HUES64 (cell line): ENCODE measurements around the gene SEC31B.
A peak's percentile ranks its signal among the peaks of the same experiment; 100 is the strongest.

ENCODE experiments used
- H3K27ac ChIP-seq: 2 replicates; pipeline ENCODE4 v1.7.0; 2013; ENCODE audit warnings: low read depth, low read length, inconsistent platforms
- H3K27me3 ChIP-seq: 2 replicates; pipeline ENCODE4 v1.6.1; 2013; ENCODE audit warnings: mild to moderate bottlenecking, low read length; ENCODE audit not compliant: insufficient read depth
- H3K36me3 ChIP-seq: 2 replicates; pipeline ENCODE4 v1.6.1; 2013; ENCODE audit warnings: mild to moderate bottlenecking, low read length; ENCODE audit not compliant: insufficient read depth
- H3K4me1 ChIP-seq: 2 replicates; pipeline ENCODE4 v1.6.1; 2013; ENCODE audit warnings: mild to moderate bottlenecking, low read length, moderate library complexity; ENCODE audit not compliant: insufficient read depth
- H3K4me3 ChIP-seq: 2 replicates; pipeline ENCODE4 v1.5.1; 2013; ENCODE audit warnings: mild to moderate bottlenecking, low read length, moderate library complexity
- H3K9ac ChIP-seq: 2 replicates; pipeline ENCODE4 v1.6.1; 2013; ENCODE audit warnings: mild to moderate bottlenecking, low read depth, low read length
- H3K9me3 ChIP-seq: 2 replicates; pipeline ENCODE4 v1.6.1; 2013; ENCODE audit warnings: low read depth, low read length; ENCODE audit not compliant: insufficient read depth
- WGBS: fragments of 150-250, 120-280 bp; methylation state at CpG from one replicate; pipeline ENCODE4 v1.1.7; 2013; ENCODE audit warnings: missing lambda C conversion rate; 5-methylcytosine and 5-hydroxymethylcytosine counted together

SEC31B gene

GRCh38 chr10:100490531-100490930 lies 29.1 kb downstream of the SEC31B start:
- Histone ChIP-seq H3K4me3 (no peak overlapping the region), H3K36me3 (no peaks in the 10 kb centered on the region), H3K9ac (no peak overlapping the region), H3K4me1 (peaks cover 16% of the 10 kb centered on the region), H3K9me3 (no peaks in the 10 kb centered on the region), H3K27me3 (peaks cover 67% of the 10 kb centered on the region), H3K27ac (no peak overlapping the region)
- WGBS = 97% methylated on average over 2 of the region's 2 CpGs

- no peak overlapping the region for H3K27ac ChIP-seq
- H3K27me3 ChIP-seq = peaks cover 75% of the 10 kb centered on the region
- peaks cover 28% of the 10 kb centered on the region for H3K4me1 ChIP-seq
- no peak overlapping the region for H3K9ac ChIP-seq
- no peaks in the 10 kb centered on the region for H3K9me3 ChIP-seq
- no peaks in the 10 kb centered on the region for H3K36me3 ChIP-seq
- 88% methylated on average over 5 of the region's 5 CpGs for WGBS
- no peak overlapping the region for H3K4me3 ChIP-seq
These were observed 30.3 kb downstream of the SEC31B start for GRCh38 chr10:100489396-100489795.

- WGBS = 89% methylated on average over 6 of the region's 6 CpGs
- Histone ChIP-seq H3K9ac (no peak overlapping the region), H3K27me3 (peaks cover 88% of the 10 kb centered on the region), H3K27ac (no peak overlapping the region), H3K36me3 (no peaks in the 10 kb centered on the region), H3K4me3 (no peak overlapping the region), H3K4me1 (peaks cover 40% of the 10 kb centered on the region), H3K9me3 (no peaks in the 10 kb centered on the region)
These were observed 32.1 kb downstream of the SEC31B start for GRCh38 chr10:100487529-100487928.

DNA sequence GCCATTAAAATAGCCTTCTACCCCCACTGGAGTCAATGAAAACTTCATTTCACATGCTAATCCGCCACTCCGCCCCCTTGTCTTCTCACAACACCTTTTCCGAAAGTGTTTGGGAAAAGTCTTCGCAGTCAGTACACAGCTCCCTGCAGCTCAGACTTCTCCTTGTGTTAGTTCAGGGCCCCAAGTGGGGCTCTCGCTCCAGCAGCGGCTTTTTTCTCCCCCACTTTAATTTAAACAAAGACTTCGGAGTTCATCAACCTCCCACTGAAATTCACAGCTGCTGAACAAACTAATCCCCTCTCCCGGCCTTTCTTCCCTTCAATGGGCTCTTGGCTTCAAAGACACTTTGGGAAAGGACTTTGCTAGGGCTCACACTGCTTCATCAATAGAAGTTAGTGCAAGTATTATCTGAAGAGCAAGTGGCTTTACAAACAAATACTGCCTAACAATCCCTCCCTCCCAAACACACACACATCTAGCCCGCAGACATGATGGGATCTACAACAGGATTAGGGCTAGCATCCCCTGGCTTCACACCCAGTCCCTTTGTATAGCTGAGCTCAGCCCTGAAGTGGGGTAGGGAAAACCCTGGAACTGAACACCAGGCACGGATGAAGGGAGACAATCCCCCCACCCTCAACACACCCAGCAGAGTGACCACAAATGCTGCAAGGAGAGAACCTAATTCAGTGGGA lies 33.7 kb downstream of the SEC31B start:
- Histone ChIP-seq H3K27ac (peak overlapping the region; percentile 71; the same call in 1 of the 2 replicates), H3K4me1 (peaks cover 40% of the 10 kb centered on the region), H3K4me3 (peak overlapping the region; percentile 20), H3K36me3 (no peaks in the 10 kb centered on the region), H3K27me3 (peaks cover 93% of the 10 kb centered on the region), H3K9me3 (no peaks in the 10 kb centered on the region), H3K9ac (peak overlapping the region; percentile 2; the same call in 1 of the 2 replicates)
- under 1% methylated on average over 10 of the region's 10 CpGs for WGBS

DNA sequence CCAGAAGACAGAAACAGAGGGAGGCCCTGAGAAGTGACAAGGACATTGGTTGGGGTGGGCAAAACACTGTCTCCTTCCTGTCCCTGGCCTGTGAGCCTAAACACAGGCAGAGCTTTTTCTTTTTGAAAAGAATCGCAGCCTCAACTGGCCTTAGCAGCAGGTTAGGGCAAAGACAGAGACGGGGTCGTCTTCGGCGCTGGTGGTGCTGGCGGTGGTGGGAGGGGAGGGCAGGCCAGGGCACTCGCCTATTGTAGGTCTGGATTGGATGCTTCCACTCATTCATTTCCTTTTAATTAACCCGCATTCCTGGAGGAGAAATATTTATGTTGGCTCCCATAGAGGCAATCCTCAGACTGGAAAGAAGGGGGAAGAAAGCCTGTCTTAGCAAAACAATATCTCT lies 34.3 kb downstream of the SEC31B start:
- H3K36me3 ChIP-seq = no peaks in the 10 kb centered on the region
- H3K9ac ChIP-seq = peak overlapping the region; percentile 4; the same call in 1 of the 2 replicates
- peak overlapping the region; percentile 20 for H3K4me3 ChIP-seq
- H3K4me1 ChIP-seq = peaks cover 40% of the 10 kb centered on the region
- WGBS = 3% methylated on average over 7 of the region's 8 CpGs
- peaks cover 93% of the 10 kb centered on the region for H3K27me3 ChIP-seq
- peak overlapping the region; percentile 71 for H3K27ac ChIP-seq
- no peaks in the 10 kb centered on the region for H3K9me3 ChIP-seq

- H3K4me3 ChIP-seq = no peak overlapping the region
- 81% methylated on average over 5 of the region's 5 CpGs for WGBS
- peaks cover 93% of the 10 kb centered on the region for H3K27me3 ChIP-seq
- peaks cover 40% of the 10 kb centered on the region for H3K4me1 ChIP-seq
- no peak overlapping the region for H3K27ac ChIP-seq
- H3K36me3 ChIP-seq = no peaks in the 10 kb centered on the region
- H3K9me3 ChIP-seq = no peaks in the 10 kb centered on the region
- H3K9ac ChIP-seq = no peak overlapping the region
These were observed 35.6 kb downstream of the SEC31B start for GRCh38 chr10:100483876-100484666.

DNA sequence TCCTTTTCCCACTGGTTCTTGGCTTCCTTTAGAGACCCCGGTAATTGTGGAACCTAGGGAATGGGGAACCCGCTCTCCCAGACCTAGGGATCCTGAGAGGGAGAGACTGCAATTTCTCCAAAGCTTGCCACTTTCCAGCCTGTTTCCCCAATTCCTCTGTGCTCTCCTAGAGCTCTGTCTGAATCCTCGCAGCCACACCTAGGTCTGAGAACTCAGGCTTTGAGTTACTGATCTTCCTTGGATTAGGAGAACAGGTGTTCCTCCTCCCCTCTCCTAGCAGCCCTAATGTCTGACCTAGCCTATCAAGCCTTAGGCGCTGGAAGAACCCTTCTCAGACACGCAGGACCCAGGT lies 36.9 kb downstream of the SEC31B start:
- H3K9me3 ChIP-seq = no peaks in the 10 kb centered on the region
- peaks cover 93% of the 10 kb centered on the region for H3K27me3 ChIP-seq
- H3K36me3 ChIP-seq = no peaks in the 10 kb centered on the region
- no peak overlapping the region for H3K27ac ChIP-seq
- peak overlapping the region; percentile 59 for H3K4me3 ChIP-seq
- H3K4me1 ChIP-seq = peaks cover 40% of the 10 kb centered on the region
- no peak overlapping the region for H3K9ac ChIP-seq
- 40% methylated on average over 5 of the region's 5 CpGs for WGBS

DNA sequence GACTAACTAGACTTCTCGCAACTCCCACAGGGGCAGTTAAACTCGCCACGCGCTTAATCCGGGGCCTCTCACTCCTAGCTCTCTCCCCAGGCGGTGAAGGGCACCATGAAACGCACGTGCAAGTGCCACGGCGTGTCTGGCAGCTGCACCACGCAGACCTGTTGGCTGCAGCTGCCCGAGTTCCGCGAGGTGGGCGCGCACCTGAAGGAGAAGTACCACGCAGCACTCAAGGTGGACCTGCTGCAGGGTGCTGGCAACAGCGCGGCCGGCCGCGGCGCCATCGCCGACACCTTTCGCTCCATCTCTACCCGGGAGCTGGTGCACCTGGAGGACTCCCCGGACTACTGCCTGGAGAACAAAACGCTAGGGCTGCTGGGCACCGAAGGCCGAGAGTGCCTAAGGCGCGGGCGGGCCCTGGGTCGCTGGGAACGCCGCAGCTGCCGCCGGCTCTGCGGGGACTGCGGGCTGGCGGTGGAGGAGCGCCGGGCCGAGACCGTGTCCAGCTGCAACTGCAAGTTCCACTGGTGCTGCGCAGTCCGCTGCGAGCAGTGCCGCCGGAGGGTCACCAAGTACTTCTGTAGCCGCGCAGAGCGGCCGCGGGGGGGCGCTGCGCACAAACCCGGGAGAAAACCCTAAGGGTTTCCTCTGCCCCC lies 37.4 kb downstream of the SEC31B start:
- Histone ChIP-seq H3K9ac (peak overlapping the region; percentile 47; the same call in 1 of the 2 replicates), H3K36me3 (no peaks in the 10 kb centered on the region), H3K4me1 (peaks cover 38% of the 10 kb centered on the region), H3K9me3 (no peaks in the 10 kb centered on the region), H3K27me3 (peaks cover 91% of the 10 kb centered on the region), H3K27ac (no peak overlapping the region), H3K4me3 (peak overlapping the region; percentile 59)
- WGBS = 3% methylated on average over 58 of the region's 59 CpGs

DNA sequence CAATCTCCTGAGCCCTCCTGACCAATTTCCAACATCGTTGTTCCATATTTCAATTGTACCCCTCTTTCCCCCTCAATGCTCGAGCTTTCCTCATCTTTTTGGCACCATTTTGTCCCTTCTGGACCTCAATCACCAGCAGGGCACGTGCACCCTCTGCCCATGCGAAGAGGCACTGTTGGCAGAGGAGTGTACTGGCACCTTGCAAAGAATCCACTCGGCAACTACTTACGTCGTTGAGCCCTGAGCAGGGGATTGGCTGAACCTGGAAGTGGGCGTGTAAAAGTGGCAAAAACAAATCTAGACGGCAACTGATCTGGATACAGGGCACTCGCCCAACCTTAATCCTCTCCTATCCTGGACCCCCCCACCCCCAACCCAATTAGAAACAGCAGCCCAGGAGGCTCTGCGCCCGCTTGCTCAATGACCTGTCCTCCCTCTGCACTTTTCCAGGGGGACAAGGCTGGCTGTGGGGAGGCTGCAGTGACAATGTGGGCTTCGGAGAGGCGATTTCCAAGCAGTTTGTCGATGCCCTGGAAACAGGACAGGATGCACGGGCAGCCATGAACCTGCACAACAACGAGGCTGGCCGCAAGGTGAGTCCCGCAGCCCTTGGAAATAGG lies 38.1 kb downstream of the SEC31B start:
- Histone ChIP-seq H3K27me3 (peaks cover 83% of the 10 kb centered on the region), H3K9me3 (no peaks in the 10 kb centered on the region), H3K4me1 (peaks cover 30% of the 10 kb centered on the region), H3K9ac (no peak overlapping the region; the same call in 1 of the 2 replicates), H3K4me3 (peak overlapping the region; percentile 59), H3K27ac (no peak overlapping the region), H3K36me3 (no peaks in the 10 kb centered on the region)
- WGBS = 4% methylated on average over 19 of the region's 19 CpGs

DNA sequence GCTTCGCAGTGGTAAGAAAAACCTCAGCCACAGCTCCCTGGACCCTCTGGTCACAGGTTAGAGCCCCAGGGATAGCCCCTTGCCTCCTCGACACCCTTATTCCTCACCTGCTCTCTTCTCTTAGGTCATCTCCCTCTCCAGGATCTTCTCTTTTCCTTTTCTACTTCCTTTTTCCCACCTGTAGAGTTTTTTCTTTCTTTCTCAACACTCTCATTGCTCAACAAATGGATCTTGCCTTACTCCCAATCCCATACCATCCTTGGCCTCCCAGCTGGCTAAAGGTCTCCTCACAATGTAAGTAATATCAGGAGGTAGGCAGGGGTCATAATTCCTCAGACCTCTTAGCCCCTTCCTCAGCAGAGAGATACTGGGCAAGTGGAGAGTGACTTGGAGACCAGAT lies 39.7 kb downstream of the SEC31B start:
- H3K27me3 ChIP-seq = peaks cover 81% of the 10 kb centered on the region

GRCh38 chr10:100479037-100479436 lies 40.6 kb downstream of the SEC31B start:
- H3K9ac ChIP-seq = no peak overlapping the region
- H3K4me3 ChIP-seq = no peak overlapping the region
- no peak overlapping the region for H3K27ac ChIP-seq
- peaks cover 74% of the 10 kb centered on the region for H3K27me3 ChIP-seq
- H3K36me3 ChIP-seq = no peaks in the 10 kb centered on the region
- H3K4me1 ChIP-seq = peaks cover 9% of the 10 kb centered on the region
- H3K9me3 ChIP-seq = no peaks in the 10 kb centered on the region
- WGBS = 83% methylated on average over 3 of the region's 4 CpGs

More for the DNA sequence above, 39.7 kb downstream of the SEC31B start:
- WGBS = 78% methylated on average over 2 of the region's 2 CpGs
- no peak overlapping the region for H3K4me3 ChIP-seq
- no peak overlapping the region for H3K9ac ChIP-seq
- H3K27ac ChIP-seq = no peak overlapping the region
- H3K9me3 ChIP-seq = no peaks in the 10 kb centered on the region
- H3K36me3 ChIP-seq = no peaks in the 10 kb centered on the region
- peaks cover 18% of the 10 kb centered on the region for H3K4me1 ChIP-seq
